K562 (cell line): ENCODE results near the gene GJB6. TPM values are rescaled to one million over a fixed set of nuclear protein-coding genes. Genes with fewer than 3 reads are reported as not detected.

Source experiments
- CEBPG ChIP-seq, 3 experiments: fragments of 200-800 bp in 1 of 3; sonication (Bioruptor generic) in 1 of 3; sonication (generic) in 1 of 3; formaldehyde crosslinking in 1 of 3; IDR thresholded peaks in 2 of 3; conservative IDR thresholded peaks in 1 of 3; 2 replicates each; pipeline versions ENCODE4 v1.6.1 to v1.8.0; 2016 to 2022; ENCODE audit warnings: missing compliant biosample characterization in 2 of 3, missing genetic modification characterization in 2 of 3, mild to moderate bottlenecking in 1 of 3, missing genetic modification reagents in 1 of 3
- CREB1 ChIP-seq, 2 experiments: sonication (generic) in 1 of 2; formaldehyde crosslinking in 1 of 2; IDR thresholded peaks; 2 replicates each; pipeline versions ENCODE4 v1.6.1 to v1.8.0; 2012 to 2022; ENCODE audit warnings: inconsistent platforms in 1 of 2, mild to moderate bottlenecking in 1 of 2, missing genetic modification reagents in 1 of 2, moderate library complexity in 1 of 2
- KAT2B ChIP-seq: IDR thresholded peaks from one replicate; pipeline ENCODE4 v1.6.1; 2012; ENCODE audit warnings: low read depth, mild to moderate bottlenecking, control low read depth, inconsistent platforms, low read length, moderate library complexity
- MGA ChIP-seq: fragments of 450-650 bp; IDR thresholded peaks from 2 replicates; pipeline ENCODE4 v1.6.1; 2016; ENCODE audit warnings: mild to moderate bottlenecking, moderate library complexity
- PATZ1 ChIP-seq: fragments of 250-450 bp; sonication (Bioruptor Pico); IDR thresholded peaks from 2 replicates; pipeline ENCODE4 v1.5.0; 2020; ENCODE audit warnings: mild to moderate bottlenecking, borderline replicate concordance
- RBM25 ChIP-seq: fragments of 200-400 bp; formaldehyde crosslinking; IDR thresholded peaks from 2 replicates; pipeline ENCODE4 v1.6.1; 2018; ENCODE audit warnings: low read length, low read depth, moderate library complexity; ENCODE audit not compliant: severe bottlenecking
- SIN3B ChIP-seq: fragments of 450-650 bp; IDR thresholded peaks from 2 replicates; pipeline ENCODE4 v1.6.1; 2017; ENCODE audit warnings: low read depth, mild to moderate bottlenecking, moderate library complexity
- TBL1XR1 ChIP-seq, 2 experiments: IDR thresholded peaks; 2 replicates each; pipeline ENCODE4 v1.6.1; 2012; ENCODE audit warnings: improper control_type of control experiment in 2 of 2, low read length in 2 of 2, mild to moderate bottlenecking in 1 of 2
- VEZF1 ChIP-seq: fragments of 200-800 bp; sonication (Bioruptor generic); IDR thresholded peaks from 2 replicates; pipeline ENCODE4 v1.6.1; 2017; ENCODE audit warnings: missing genetic modification characterization, missing compliant biosample characterization
- ZNF347 ChIP-seq: fragments of 450-650 bp; formaldehyde crosslinking; IDR thresholded peaks from 2 replicates; pipeline ENCODE4 v1.4.0; 2020; ENCODE audit warnings: low read depth, mild to moderate bottlenecking, moderate library complexity
- polyA plus RNA-seq, 8 experiments: library from polyadenylated mRNA; depleted of rRNA in 4 of 8; stranded (reverse) in 5 of 8; unstranded in 3 of 8; fragments of >200 nt; fragmentation: Nextera tagmentation in 2 of 8; fragmentation: Illumina TruSeq in 1 of 8; extraction: Ambion mirVana in 2 of 8; extraction: Trizol in 1 of 8; gene quantifications; 2 replicates each; pipeline versions ENCODE4 v1.2.1 to v1.2.3, GENCODE V29; 2011 to 2014; ENCODE audit warnings: inconsistent platforms in 1 of 8, missing spikeins in 1 of 8
- total RNA-seq, 7 experiments: library from RNA; depleted of rRNA in 6 of 7; stranded (reverse); fragments of >200 nt in 6 of 7; fragmentation: Illumina TruSeq in 2 of 7; extraction: Trizol in 2 of 7; gene quantifications; 2 replicates each; pipeline versions ENCODE4 v1.2.1 to v1.2.3, GENCODE V29; 2011 to 2021; ENCODE audit warnings: low replicate concordance in 1 of 7

Gene GJB6
- total and polyA plus RNA-seq, 9 of the 15 experiments (the other 6 are each of a cell fraction or from before 2014, with no cell fraction given), result not detected

DNA sequence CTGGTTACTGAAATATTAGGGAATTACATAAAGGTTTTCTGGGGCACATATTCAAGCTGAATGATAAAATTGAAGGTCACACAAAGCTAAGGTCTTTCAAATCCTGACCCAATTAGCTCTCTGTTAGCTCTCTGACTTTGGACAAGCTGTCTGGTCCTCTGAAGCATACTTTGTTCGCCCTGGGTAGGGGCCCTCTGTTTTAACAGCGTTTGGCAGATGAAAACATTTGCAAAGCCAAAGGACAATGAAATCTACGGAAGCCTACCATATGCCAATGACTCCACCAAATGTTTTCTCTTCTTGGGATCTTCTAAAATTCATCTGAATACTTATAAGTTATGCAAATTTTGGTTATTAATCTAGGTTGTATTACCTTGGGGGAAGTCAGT lies 56.7 kb downstream of the GJB6 start (continued):
- TF ChIP-seq MGA, result no peak
- no peak for TF ChIP-seq TBL1XR1 (IDR thresholded peaks at IDR 0.05; ENCODE audit: low read length in 2 of 2)
- TF ChIP-seq VEZF1, result no peak
- TF ChIP-seq ZNF347 (CRISPR knock-in tag), result no peak
- TF ChIP-seq CREB1 (IDR thresholded peaks at IDR 0.05), result no peak
- no peak for TF ChIP-seq CREB1 (CRISPR knock-in tag; IDR thresholded peaks at IDR 0.05)
- no peak for TF ChIP-seq RBM25
- TF ChIP-seq PATZ1 (CRISPR knock-in tag), result no peak
- no peak for TF ChIP-seq SIN3B
- no peak for TF ChIP-seq KAT2B
- no peak for TF ChIP-seq CEBPG (CRISPR knock-in tag; IDR thresholded peaks at IDR 0.05)
- TF ChIP-seq CEBPG (tag; conservative IDR thresholded peaks at IDR 0.05 in 1 of 2, IDR thresholded peaks at IDR 0.05 in 1 of 2), result no peak
